Calu3 (cell line): ENCODE measurements around the gene KIF6. TPM values are rescaled to one million over a fixed set of nuclear protein-coding genes. Genes with fewer than 3 reads are reported as not detected.
"Not testable (repeated sequence)": the region's sequence is repeated elsewhere in the genome, so short reads cannot be mapped to it uniquely, and the experiment has no call there.

Experiments used
- BruUV-seq: library from RNA; stranded (reverse); fragments of 400-500 nt; replicated peaks from 2 replicates; lab custom pipeline; 2021; lab: Mats Ljungman, UMichigan
- CTCF ChIA-PET: fragments of 300-600 bp; sonication (Branson Sonifier 250); formaldehyde crosslinking; loops from one replicate; lab custom pipeline; 2022; ENCODE audit warnings: antibody characterized with exemption; lab: Charles Lee
- DNase-seq: peaks from one replicate; pipeline ENCODE4 v3.0.0; 2022
- H3K27ac Mint-ChIP-seq: one replicate; pipeline ENCODE4 v1.8.0; 2022; ENCODE audit warnings: mixed read lengths; ENCODE audit not compliant: unreplicated experiment
- H3K27me3 Mint-ChIP-seq: one replicate; pipeline ENCODE4 v1.8.0; 2022; ENCODE audit warnings: mixed read lengths; ENCODE audit not compliant: unreplicated experiment
- H3K36me3 Mint-ChIP-seq: one replicate; pipeline ENCODE4 v1.8.0; 2022; ENCODE audit warnings: mild to moderate bottlenecking, moderate library complexity, mixed read lengths; ENCODE audit not compliant: insufficient read depth, unreplicated experiment
- H3K4me1 Mint-ChIP-seq: one replicate; pipeline ENCODE4 v1.8.0; 2022; ENCODE audit warnings: mild to moderate bottlenecking, low read depth, mixed read lengths; ENCODE audit not compliant: unreplicated experiment
- H3K4me3 Mint-ChIP-seq: one replicate; pipeline ENCODE4 v1.8.0; 2022; ENCODE audit warnings: mild to moderate bottlenecking, low read depth, moderate library complexity, mixed read lengths; ENCODE audit not compliant: unreplicated experiment
- H3K9me3 Mint-ChIP-seq: one replicate; pipeline ENCODE4 v1.8.0; 2022; ENCODE audit warnings: low read depth, mixed read lengths; ENCODE audit not compliant: unreplicated experiment
- intact Hi-C: fragments of 100-400 bp; cut with micrococcal nuclease; formaldehyde crosslinking; loops from one replicate; pipeline ENCODE4 v1.10.0; 2022; ENCODE audit not compliant: unreplicated experiment
- total RNA-seq: library from RNA; stranded (reverse); gene quantifications from 2 replicates; pipeline ENCODE4 v1.2.3, GENCODE V29; 2022
- TF ChIP-seq, protein P1 (sequence below): fragments of 200-600 bp; IDR thresholded peaks from one replicate; pipeline ENCODE4 v1.8.0; 2022; ENCODE audit warnings: antibody characterized with exemption; ENCODE audit not compliant: unreplicated experiment

KIF6 gene
- total RNA-seq, 1 experiment from 2014 or later, result 0.45 TPM

DNA sequence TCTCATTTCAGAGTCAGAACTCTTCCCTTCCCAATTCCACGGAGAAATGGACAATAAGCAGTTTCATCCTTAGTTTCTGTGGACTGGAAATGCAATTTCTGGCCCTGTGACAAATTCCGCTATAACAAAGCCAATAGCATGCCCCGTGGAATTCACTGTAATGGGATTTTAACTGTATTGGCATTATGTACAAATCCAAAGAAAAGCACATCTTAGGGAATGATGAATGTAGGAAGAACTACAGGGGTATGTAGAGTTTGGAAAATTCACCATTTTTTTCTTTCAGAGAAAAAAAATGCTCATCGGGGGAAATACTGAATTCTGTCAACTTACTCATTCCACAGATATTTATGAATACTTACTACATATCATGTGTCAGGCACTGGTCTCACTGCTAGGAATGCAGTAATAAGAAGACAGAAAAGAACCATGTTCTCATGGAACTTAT, 43.5 kb downstream of the KIF6 start:
- DNase-seq, result no peak
- TF ChIP-seq, protein P1, sequence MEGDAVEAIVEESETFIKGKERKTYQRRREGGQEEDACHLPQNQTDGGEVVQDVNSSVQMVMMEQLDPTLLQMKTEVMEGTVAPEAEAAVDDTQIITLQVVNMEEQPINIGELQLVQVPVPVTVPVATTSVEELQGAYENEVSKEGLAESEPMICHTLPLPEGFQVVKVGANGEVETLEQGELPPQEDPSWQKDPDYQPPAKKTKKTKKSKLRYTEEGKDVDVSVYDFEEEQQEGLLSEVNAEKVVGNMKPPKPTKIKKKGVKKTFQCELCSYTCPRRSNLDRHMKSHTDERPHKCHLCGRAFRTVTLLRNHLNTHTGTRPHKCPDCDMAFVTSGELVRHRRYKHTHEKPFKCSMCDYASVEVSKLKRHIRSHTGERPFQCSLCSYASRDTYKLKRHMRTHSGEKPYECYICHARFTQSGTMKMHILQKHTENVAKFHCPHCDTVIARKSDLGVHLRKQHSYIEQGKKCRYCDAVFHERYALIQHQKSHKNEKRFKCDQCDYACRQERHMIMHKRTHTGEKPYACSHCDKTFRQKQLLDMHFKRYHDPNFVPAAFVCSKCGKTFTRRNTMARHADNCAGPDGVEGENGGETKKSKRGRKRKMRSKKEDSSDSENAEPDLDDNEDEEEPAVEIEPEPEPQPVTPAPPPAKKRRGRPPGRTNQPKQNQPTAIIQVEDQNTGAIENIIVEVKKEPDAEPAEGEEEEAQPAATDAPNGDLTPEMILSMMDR, result no peak
- Mint-ChIP-seq H3K4me3 (no peak overlapping the region), H3K9me3 (peaks cover 11% of the 10 kb centered on the region), H3K4me1 (no peaks in the 10 kb centered on the region), H3K27me3 (peaks cover 16% of the 10 kb centered on the region), H3K36me3 (no peaks in the 10 kb centered on the region), H3K27ac (no peak overlapping the region)
- no TSS peak for BruUV-seq
- intact Hi-C loops, result no loop called here
- CTCF ChIA-PET, result no interaction called here

DNA sequence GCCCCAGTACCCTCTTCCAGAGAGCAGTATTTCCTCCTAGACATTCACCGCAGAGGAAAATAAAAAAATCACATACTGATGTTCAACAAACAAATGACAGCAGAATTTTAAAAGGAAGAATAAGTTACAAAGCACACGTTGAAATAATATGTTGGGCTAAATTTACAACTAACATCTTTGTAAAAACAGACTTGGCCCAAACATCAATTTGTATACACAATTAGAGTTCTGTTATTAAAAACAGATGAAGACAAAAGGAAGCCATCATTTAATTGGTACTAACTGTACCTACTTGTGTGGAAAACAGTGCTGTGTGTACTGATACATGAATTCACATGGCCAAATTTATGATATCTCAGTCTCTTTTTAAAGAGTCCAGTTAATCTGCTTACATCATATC, 46.3 kb downstream of the KIF6 start:
- no peak for DNase-seq
- peaks cover 14% of the 10 kb centered on the region for H3K9me3 Mint-ChIP-seq
- TF ChIP-seq, protein P1, result no peak
- CTCF ChIA-PET, result no interaction called here
- BruUV-seq, result no TSS peak
- peaks cover 15% of the 10 kb centered on the region for H3K27me3 Mint-ChIP-seq
- no peak overlapping the region for H3K27ac Mint-ChIP-seq
- H3K36me3 Mint-ChIP-seq, result no peaks in the 10 kb centered on the region
- intact Hi-C loops, result no loop called here
- no peak overlapping the region for H3K4me3 Mint-ChIP-seq
- no peaks in the 10 kb centered on the region for H3K4me1 Mint-ChIP-seq

- H3K4me1 Mint-ChIP-seq, H3K9me3 Mint-ChIP-seq, CTCF ChIA-PET, DNase-seq, intact Hi-C loops, H3K27ac Mint-ChIP-seq, BruUV-seq, H3K27me3 Mint-ChIP-seq, H3K36me3 Mint-ChIP-seq, H3K4me3 Mint-ChIP-seq: not testable (repeated sequence)
Measured at GRCh38 chr6:39677318-39677717, 47.9 kb downstream of the KIF6 start.

- H3K4me1 Mint-ChIP-seq, result no peaks in the 10 kb centered on the region
- no peak overlapping the region for H3K27ac Mint-ChIP-seq
- no peak overlapping the region for H3K4me3 Mint-ChIP-seq
- TF ChIP-seq, protein P1, result no peak
- H3K27me3 Mint-ChIP-seq, result no peaks in the 10 kb centered on the region
- no TSS peak for BruUV-seq
- no peak for DNase-seq
- intact Hi-C loops, result no loop called here
- H3K36me3 Mint-ChIP-seq, result no peaks in the 10 kb centered on the region
- CTCF ChIA-PET, result no interaction called here
- peaks cover 9% of the 10 kb centered on the region for H3K9me3 Mint-ChIP-seq
Measured at GRCh38 chr6:39670519-39670918, 54.7 kb downstream of the KIF6 start.

DNA sequence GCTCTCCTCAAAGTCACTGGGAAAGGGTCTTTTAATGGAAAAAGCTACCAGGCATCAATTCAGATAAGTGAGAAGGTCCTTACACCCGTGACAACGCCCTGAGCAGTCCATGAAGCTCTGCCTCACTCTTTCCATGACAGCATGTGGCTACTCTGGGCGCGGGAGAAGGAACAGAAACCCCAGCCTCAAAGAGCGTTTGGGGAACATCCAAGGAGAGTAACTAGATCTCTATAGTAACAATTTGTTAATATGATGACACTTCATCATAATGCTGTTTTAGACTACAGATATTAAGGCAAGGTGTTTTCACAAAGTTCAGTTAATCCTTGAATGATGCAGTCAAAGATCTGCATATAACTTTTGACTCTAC, 55.2 kb downstream of the KIF6 start:
- no peaks in the 10 kb centered on the region for H3K4me1 Mint-ChIP-seq
- no peaks in the 10 kb centered on the region for H3K27me3 Mint-ChIP-seq
- DNase-seq, result no peak
- no peaks in the 10 kb centered on the region for H3K36me3 Mint-ChIP-seq
- no peak overlapping the region for H3K4me3 Mint-ChIP-seq
- TF ChIP-seq, protein P1, result no peak
- CTCF ChIA-PET, result no interaction called here
- H3K9me3 Mint-ChIP-seq, result peaks cover 7% of the 10 kb centered on the region
- intact Hi-C loops, result no loop called here
- BruUV-seq, result no TSS peak
- no peak overlapping the region for H3K27ac Mint-ChIP-seq
